HFFc6 (cell line): ENCODE data around the gene AMPD2. TPM values are rescaled to one million over a fixed set of nuclear protein-coding genes. Genes with fewer than 3 reads are reported as not detected.

Experiments
- DNase-seq: peaks from one replicate; pipeline ENCODE4 v3.0.0-alpha.2; 2018
- H3K27ac Mint-ChIP-seq: 2 replicates; pipeline ENCODE4 v1.8.0; 2020; ENCODE audit warnings: mild to moderate bottlenecking, mixed read lengths
- H3K27me3 Mint-ChIP-seq: 2 replicates; pipeline ENCODE4 v1.8.0; 2021; ENCODE audit warnings: mild to moderate bottlenecking, moderate library complexity, mixed read lengths; ENCODE audit not compliant: insufficient read depth
- H3K36me3 Mint-ChIP-seq: 2 replicates; pipeline ENCODE4 v1.8.0; 2021; ENCODE audit warnings: low read depth, mixed read lengths
- H3K4me1 Mint-ChIP-seq: 2 replicates; pipeline ENCODE4 v1.8.0; 2020; ENCODE audit warnings: low read depth, mixed read lengths
- H3K4me3 Mint-ChIP-seq: 2 replicates; pipeline ENCODE4 v1.8.0; 2020; ENCODE audit warnings: mild to moderate bottlenecking, moderate library complexity, mixed read lengths
- H3K9me3 Mint-ChIP-seq: 2 replicates; pipeline ENCODE4 v1.8.0; 2020; ENCODE audit warnings: mild to moderate bottlenecking, mixed read lengths
- total RNA-seq, 6 experiments: library from RNA; stranded (reverse); fragmentation: NEBNext Ultra II Directional; extraction: Animal tissue kit (Norgen Biotek cat#: 25700); gene quantifications; 2 replicates in 1 of 6; 3 replicates in 5 of 6; pipeline ENCODE4 v1.2.3, GENCODE V29; 2021
- TF ChIP-seq, protein P1 (sequence below): fragments of 200-600 bp; sonication (generic); IDR thresholded peaks from 2 replicates; pipeline ENCODE4 v1.5.0; 2021; ENCODE audit warnings: antibody characterized with exemption, mild to moderate bottlenecking

AMPD2 gene
- total RNA-seq, 6 experiments from 2014 or later: 127 to 172 (median 139) TPM

GRCh38 chr1:109655615-109656519, 36.2 kb downstream of the AMPD2 start, which contains the start of gene GSTM4:
GSTM4 (plus strand) TSS chr1:109656099; CDS start chr1:109656390, 291 bp downstream.
- Mint-ChIP-seq H3K36me3 (0 out of 2 replicates have a peak, but pooled peaks cover 9% of the 10 kb centered on the region), H3K27ac (peak within 1 kb of the TSS; percentile 84), H3K4me3 (peak within 1 kb of the TSS; percentile 96), H3K27me3 (peaks cover 2% of the 10 kb centered on the region), H3K9me3 (no peaks in the 10 kb centered on the region), H3K4me1 (peaks cover 25% of the 10 kb centered on the region)
- DNase-seq: peak; percentile 54
- TF ChIP-seq, protein P1, sequence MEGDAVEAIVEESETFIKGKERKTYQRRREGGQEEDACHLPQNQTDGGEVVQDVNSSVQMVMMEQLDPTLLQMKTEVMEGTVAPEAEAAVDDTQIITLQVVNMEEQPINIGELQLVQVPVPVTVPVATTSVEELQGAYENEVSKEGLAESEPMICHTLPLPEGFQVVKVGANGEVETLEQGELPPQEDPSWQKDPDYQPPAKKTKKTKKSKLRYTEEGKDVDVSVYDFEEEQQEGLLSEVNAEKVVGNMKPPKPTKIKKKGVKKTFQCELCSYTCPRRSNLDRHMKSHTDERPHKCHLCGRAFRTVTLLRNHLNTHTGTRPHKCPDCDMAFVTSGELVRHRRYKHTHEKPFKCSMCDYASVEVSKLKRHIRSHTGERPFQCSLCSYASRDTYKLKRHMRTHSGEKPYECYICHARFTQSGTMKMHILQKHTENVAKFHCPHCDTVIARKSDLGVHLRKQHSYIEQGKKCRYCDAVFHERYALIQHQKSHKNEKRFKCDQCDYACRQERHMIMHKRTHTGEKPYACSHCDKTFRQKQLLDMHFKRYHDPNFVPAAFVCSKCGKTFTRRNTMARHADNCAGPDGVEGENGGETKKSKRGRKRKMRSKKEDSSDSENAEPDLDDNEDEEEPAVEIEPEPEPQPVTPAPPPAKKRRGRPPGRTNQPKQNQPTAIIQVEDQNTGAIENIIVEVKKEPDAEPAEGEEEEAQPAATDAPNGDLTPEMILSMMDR: no peak

- no peak for DNase-seq
- TF ChIP-seq, protein P1: no peak
- H3K4me3 Mint-ChIP-seq: no peak overlapping the region
- H3K36me3 Mint-ChIP-seq: 0 out of 2 replicates have a peak, but pooled peaks cover 9% of the 10 kb centered on the region
- peaks cover 20% of the 10 kb centered on the region for H3K4me1 Mint-ChIP-seq
- H3K9me3 Mint-ChIP-seq: no peaks in the 10 kb centered on the region
- H3K27ac Mint-ChIP-seq: no peak overlapping the region
- no peaks in the 10 kb centered on the region; the same call in 1 of the 2 replicates for H3K27me3 Mint-ChIP-seq
These were observed 37.8 kb downstream of the AMPD2 start for GRCh38 chr1:109657395-109657794.

- Mint-ChIP-seq H3K4me3 (no peak overlapping the region), H3K27ac (no peak overlapping the region), H3K36me3 (0 out of 2 replicates have a peak, but pooled peaks cover 9% of the 10 kb centered on the region), H3K27me3 (no peaks in the 10 kb centered on the region; the same call in 1 of the 2 replicates), H3K9me3 (no peaks in the 10 kb centered on the region), H3K4me1 (peaks cover 24% of the 10 kb centered on the region)
- TF ChIP-seq, protein P1: no peak
- no peak for DNase-seq
These were observed 38.3 kb downstream of the AMPD2 start for GRCh38 chr1:109657970-109658369.

- Mint-ChIP-seq H3K9me3 (no peaks in the 10 kb centered on the region), H3K4me3 (no peak overlapping the region), H3K27ac (no peak overlapping the region), H3K27me3 (no peaks in the 10 kb centered on the region; the same call in 1 of the 2 replicates), H3K36me3 (0 out of 2 replicates have a peak, but pooled peaks cover 9% of the 10 kb centered on the region), H3K4me1 (peaks cover 23% of the 10 kb centered on the region)
- TF ChIP-seq, protein P1: no peak
- DNase-seq: no peak
These were observed 39.0 kb downstream of the AMPD2 start for GRCh38 chr1:109658533-109659042.

DNA sequence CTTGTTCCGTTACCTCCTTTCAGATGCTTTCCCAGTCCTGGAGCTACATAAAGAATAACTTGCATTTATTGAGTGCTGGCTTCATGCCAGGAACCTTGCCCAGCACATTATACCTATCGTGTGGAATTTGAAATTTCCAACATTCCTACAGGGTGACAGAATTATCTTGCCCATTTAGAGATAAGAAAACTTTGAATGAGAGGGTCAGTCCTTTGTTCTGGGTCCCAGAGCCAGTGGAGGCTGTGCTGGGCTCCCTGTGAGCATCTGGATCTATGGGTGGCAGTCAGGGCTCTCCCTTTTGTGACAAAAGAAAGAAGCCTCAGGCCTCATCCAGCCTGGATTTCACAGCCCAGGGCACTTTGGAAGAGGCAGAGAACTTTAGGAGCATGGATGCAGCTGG, 39.5 kb downstream of the AMPD2 start:
- no peaks in the 10 kb centered on the region; the same call in 1 of the 2 replicates for H3K27me3 Mint-ChIP-seq
- TF ChIP-seq, protein P1: no peak
- no peak overlapping the region for H3K4me3 Mint-ChIP-seq

More for the DNA sequence above, 39.5 kb downstream of the AMPD2 start:
- Mint-ChIP-seq H3K36me3 (0 out of 2 replicates have a peak, but pooled peaks cover 9% of the 10 kb centered on the region), H3K9me3 (no peaks in the 10 kb centered on the region), H3K4me1 (peaks cover 26% of the 10 kb centered on the region), H3K27ac (no peak overlapping the region)
- DNase-seq: no peak
